ENCODE measurements around the gene ZHX3.

- TF ChIP-seq POLR2A (IDR thresholded peaks at IDR 0.05) (no peak), CTCF (IDR thresholded peaks at IDR 0.05) (no peak)
These were observed 166.9 kb downstream of the ZHX3 start for GRCh38 chr20:41150664-41151063.

Measured in stomach (tissue), 4 donors.